OCI-LY3 (cell line): Measurements from ENCODE around the gene PKN2.

ENCODE experiments used
- H2AFZ ChIP-seq: fragments of 200-600, 300-600 bp; shearing (Covaris generic); 2 replicates; pipeline ENCODE4 v1.6.0; 2014; ENCODE audit warnings: antibody characterized with exemption, low read depth, low read length
- H3K27ac ChIP-seq: fragments of 200-600, 300-600 bp; sonication (generic); 2 replicates; pipeline ENCODE4 v1.5.1; 2014; ENCODE audit warnings: mild to moderate bottlenecking, low read length, moderate library complexity, mixed read lengths
- H3K27me3 ChIP-seq: fragments of 200-600, 300-600 bp; sonication (generic); 2 replicates; pipeline ENCODE4 v1.6.1; 2014; ENCODE audit warnings: low read depth, low read length, mixed read lengths
- H3K36me3 ChIP-seq: fragments of 200-600, 300-600 bp; sonication (generic); replicated peaks from 2 replicates; pipeline ENCODE3; 2014; ENCODE audit warnings: low read depth, low read length, mixed read lengths
- H3K4me1 ChIP-seq: fragments of 300-600, 200-600 bp; sonication (generic); 2 replicates; pipeline ENCODE4 v1.6.1; 2014; ENCODE audit warnings: low read length, mixed read lengths
- H3K4me2 ChIP-seq: fragments of 200-600, 300-600 bp; sonication (generic); 2 replicates; pipeline ENCODE4 v1.6.1; 2014; ENCODE audit warnings: low read length, mixed read lengths
- H3K4me3 ChIP-seq: fragments of 300-600, 200-600 bp; sonication (generic); 2 replicates; pipeline ENCODE4 v1.5.1; 2014; ENCODE audit warnings: antibody characterized with exemption, mild to moderate bottlenecking, low read length, moderate library complexity
- H3K79me2 ChIP-seq: fragments of 300-600, 200-600 bp; shearing (Covaris generic); 2 replicates; pipeline ENCODE4 v1.6.1; 2014; ENCODE audit warnings: mild to moderate bottlenecking, low read length, mixed read lengths
- H3K9ac ChIP-seq: fragments of 300-600, 200-600 bp; shearing (Covaris generic); 2 replicates; pipeline ENCODE4 v1.6.0; 2014; ENCODE audit warnings: mild to moderate bottlenecking, low read length, moderate library complexity
- H3K9me3 ChIP-seq: fragments of 200-600, 300-600 bp; shearing (Covaris generic); 2 replicates; pipeline ENCODE4 v1.6.1; 2014; ENCODE audit warnings: low read length, mixed read lengths; ENCODE audit not compliant: insufficient read depth
- H4K20me1 ChIP-seq: fragments of 200-600, 300-600 bp; sonication (generic); 2 replicates; pipeline ENCODE4 v1.6.1; 2016; ENCODE audit warnings: low read length, mixed read lengths; ENCODE audit not compliant: insufficient read depth
- EZH2phosphoT487 ChIP-seq: fragments of 200-600 bp; shearing (Covaris generic); IDR thresholded peaks from 2 replicates; pipeline ENCODE4 v1.6.1; 2018; ENCODE audit warnings: antibody characterized with exemption, mixed run types, low read depth
- TF ChIP-seq, protein P1 (sequence below): fragments of 200-600, 300-600 bp; sonication (generic); IDR thresholded peaks from 2 replicates; pipeline ENCODE4 v1.5.1; 2014; ENCODE audit warnings: antibody characterized with exemption, low read length, low read depth

The PKN2 gene

DNA sequence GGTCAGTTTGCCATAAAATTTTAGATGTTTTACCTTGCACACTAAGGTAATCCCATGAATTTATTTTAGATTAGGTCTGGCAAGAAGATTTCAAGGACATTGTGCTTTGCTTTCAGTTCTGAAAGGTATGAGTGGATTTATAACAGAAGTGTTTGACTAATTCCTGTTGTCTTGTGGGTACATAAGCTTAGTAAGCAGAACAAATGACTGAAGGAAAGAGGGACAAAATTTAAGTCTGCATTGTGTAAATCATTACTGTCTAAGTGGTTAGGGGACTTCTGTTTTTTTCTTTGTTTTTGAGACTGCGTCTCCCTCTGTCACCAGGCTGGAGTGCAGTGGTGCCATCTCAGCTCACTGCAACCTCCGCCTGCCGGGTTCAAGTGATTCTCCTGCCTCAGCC is 60.1 kb downstream of the PKN2 start:
- no peaks in the 10 kb centered on the region for H3K36me3 ChIP-seq
- no peak overlapping the region for H3K4me2 ChIP-seq
- peaks cover 11% of the 10 kb centered on the region for H3K4me1 ChIP-seq
- no peaks in the 10 kb centered on the region for H4K20me1 ChIP-seq
- no peak for TF ChIP-seq EZH2phosphoT487
- TF ChIP-seq, protein P1, sequence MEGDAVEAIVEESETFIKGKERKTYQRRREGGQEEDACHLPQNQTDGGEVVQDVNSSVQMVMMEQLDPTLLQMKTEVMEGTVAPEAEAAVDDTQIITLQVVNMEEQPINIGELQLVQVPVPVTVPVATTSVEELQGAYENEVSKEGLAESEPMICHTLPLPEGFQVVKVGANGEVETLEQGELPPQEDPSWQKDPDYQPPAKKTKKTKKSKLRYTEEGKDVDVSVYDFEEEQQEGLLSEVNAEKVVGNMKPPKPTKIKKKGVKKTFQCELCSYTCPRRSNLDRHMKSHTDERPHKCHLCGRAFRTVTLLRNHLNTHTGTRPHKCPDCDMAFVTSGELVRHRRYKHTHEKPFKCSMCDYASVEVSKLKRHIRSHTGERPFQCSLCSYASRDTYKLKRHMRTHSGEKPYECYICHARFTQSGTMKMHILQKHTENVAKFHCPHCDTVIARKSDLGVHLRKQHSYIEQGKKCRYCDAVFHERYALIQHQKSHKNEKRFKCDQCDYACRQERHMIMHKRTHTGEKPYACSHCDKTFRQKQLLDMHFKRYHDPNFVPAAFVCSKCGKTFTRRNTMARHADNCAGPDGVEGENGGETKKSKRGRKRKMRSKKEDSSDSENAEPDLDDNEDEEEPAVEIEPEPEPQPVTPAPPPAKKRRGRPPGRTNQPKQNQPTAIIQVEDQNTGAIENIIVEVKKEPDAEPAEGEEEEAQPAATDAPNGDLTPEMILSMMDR = no peak
- H3K79me2 ChIP-seq = no peaks in the 10 kb centered on the region
- no peak overlapping the region for H2AFZ ChIP-seq
- no peak overlapping the region for H3K9ac ChIP-seq
- H3K27ac ChIP-seq = no peak overlapping the region
- no peaks in the 10 kb centered on the region for H3K9me3 ChIP-seq
- no peaks in the 10 kb centered on the region for H3K27me3 ChIP-seq
- no peak overlapping the region for H3K4me3 ChIP-seq

DNA sequence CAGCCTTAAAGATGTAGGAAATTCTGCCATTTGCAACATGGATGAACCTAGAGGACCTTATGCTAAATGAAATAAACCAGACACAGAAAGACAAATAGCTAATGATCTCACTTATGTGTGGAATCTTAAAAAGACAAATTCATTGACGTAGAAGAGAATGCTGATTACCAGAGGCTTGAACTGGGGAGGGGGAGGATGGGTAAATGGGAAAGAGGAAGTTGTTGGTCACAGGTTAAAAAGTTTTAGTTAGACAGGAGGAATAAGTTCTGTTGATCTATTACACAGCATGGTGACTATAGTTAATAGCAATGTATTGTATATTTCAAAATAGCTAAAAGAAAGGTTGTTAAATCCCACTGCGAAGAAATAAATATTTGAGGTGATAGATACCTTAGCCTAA is 62.8 kb downstream of the PKN2 start:
- TF ChIP-seq, protein P1 = no peak
- no peak for TF ChIP-seq EZH2phosphoT487
- Histone ChIP-seq H3K4me3 (no peak overlapping the region), H3K4me2 (no peak overlapping the region), H3K4me1 (peaks cover 6% of the 10 kb centered on the region), H3K27me3 (no peaks in the 10 kb centered on the region), H3K27ac (no peak overlapping the region), H3K9me3 (no peaks in the 10 kb centered on the region), H3K79me2 (no peaks in the 10 kb centered on the region), H3K9ac (no peak overlapping the region), H4K20me1 (no peaks in the 10 kb centered on the region), H2AFZ (no peak overlapping the region), H3K36me3 (no peaks in the 10 kb centered on the region)

DNA sequence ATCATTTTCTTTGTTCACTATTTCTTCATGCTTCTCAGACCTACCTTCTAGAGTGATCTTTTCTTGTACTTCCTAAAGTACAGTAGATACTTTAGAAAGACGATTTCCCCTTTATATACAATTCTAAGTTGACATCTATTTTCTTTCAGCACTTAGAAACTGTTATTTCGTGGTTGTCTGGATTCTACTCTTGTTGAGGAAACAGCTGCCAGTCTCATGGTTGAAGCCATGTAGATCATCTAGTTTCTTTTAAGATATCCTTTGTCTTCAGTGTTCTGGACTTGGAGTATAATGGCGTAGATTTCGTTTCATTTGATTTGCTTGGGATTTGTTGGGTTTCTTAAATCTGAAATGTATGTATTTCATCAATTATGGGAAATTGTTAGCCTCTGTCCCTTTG is 67.6 kb downstream of the PKN2 start:
- H3K27ac ChIP-seq = no peak overlapping the region
- no peaks in the 10 kb centered on the region for H3K27me3 ChIP-seq
- no peaks in the 10 kb centered on the region for H3K79me2 ChIP-seq
- H3K4me1 ChIP-seq = peaks cover 4% of the 10 kb centered on the region
- no peaks in the 10 kb centered on the region for H3K9me3 ChIP-seq
- H3K9ac ChIP-seq = no peak overlapping the region
- no peaks in the 10 kb centered on the region for H3K36me3 ChIP-seq
- H2AFZ ChIP-seq = no peak overlapping the region
- no peak overlapping the region for H3K4me3 ChIP-seq
- TF ChIP-seq, protein P1 = no peak
- H4K20me1 ChIP-seq = no peaks in the 10 kb centered on the region
- no peak overlapping the region for H3K4me2 ChIP-seq

DNA sequence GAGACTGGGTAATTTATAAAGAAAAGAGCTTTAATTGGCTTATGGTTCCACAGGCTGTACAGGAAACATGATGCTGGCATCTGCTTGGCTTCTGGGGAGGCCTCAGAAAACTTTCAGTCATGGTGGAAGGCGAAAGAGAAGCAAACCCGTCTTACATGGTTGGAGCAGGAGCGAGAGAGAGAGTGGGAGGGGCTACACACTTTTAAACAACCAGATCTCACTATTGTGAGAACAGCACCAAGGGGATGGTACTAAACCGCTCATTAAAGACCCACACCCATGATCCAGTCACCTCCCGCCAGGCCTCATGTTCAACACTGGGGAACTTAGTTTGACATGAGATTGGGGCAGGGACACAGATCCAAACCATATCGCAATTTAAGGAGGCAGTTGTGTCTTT is 69.4 kb downstream of the PKN2 start:
- Histone ChIP-seq H4K20me1 (no peaks in the 10 kb centered on the region), H3K4me1 (no peaks in the 10 kb centered on the region), H3K4me3 (no peak overlapping the region), H3K27ac (no peak overlapping the region), H3K9me3 (no peaks in the 10 kb centered on the region), H3K36me3 (no peaks in the 10 kb centered on the region), H3K9ac (no peak overlapping the region), H3K4me2 (no peak overlapping the region), H2AFZ (no peak overlapping the region), H3K27me3 (no peaks in the 10 kb centered on the region), H3K79me2 (no peaks in the 10 kb centered on the region)
- no peak for TF ChIP-seq EZH2phosphoT487
- TF ChIP-seq, protein P1 = no peak
